A549 (cell line): Measurements from ENCODE around the gene PRTFDC1. TPM values are rescaled to one million over a fixed set of nuclear protein-coding genes. Genes with fewer than 3 reads are reported as not detected.

Experiments
- ATAC-seq, 2 experiments: fragments of 200-7000 bp in 1 of 2; fragments of >200 bp in 1 of 2; cut with Nextera tagmentation in 1 of 2; cut with Tn5 transposase in 1 of 2; 3 replicates each; pipeline versions ENCODE4 v1.8.0 to v1.9.1; 2018 to 2020; ENCODE audit warnings: mild to moderate bottlenecking in 1 of 2, moderate library complexity in 1 of 2
- CTCF ChIA-PET: fragments of 300-600 bp; sonication (Branson Sonifier 250); formaldehyde crosslinking; extraction: SDS; loops from one replicate; lab custom pipeline; 2021; ENCODE audit warnings: antibody characterized with exemption, inconsistent platforms; lab: Yijun Ruan, JAX
- POLR2A ChIA-PET: fragments of 350-600 bp; formaldehyde crosslinking; extraction: SDS; loops from one replicate; lab custom pipeline; 2021; ENCODE audit warnings: antibody characterized with exemption, inconsistent platforms; lab: Yijun Ruan, JAX
- DNase-seq, 2 experiments: peaks; one replicate each; pipeline versions ENCODE4 v3.0.0 to v3.0.0-alpha.2; 2011 to 2016; ENCODE audit warnings: low read depth in 1 of 2, low spot score in 1 of 2
- FAIRE-seq: peaks from 2 replicates; lab custom pipeline; 2011; peaks lifted over from hg19 to GRCh38; lab: Jason Lieb, UNC
- H3K27ac ChIP-seq, 2 experiments: fragments of >200 bp; sonication (Bioruptor Twin); formaldehyde crosslinking; 3 replicates each; pipeline ENCODE4 v1.5.1; 2016 to 2017
- H3K4me1 ChIP-seq: fragments of >200 bp; sonication (Bioruptor Twin); formaldehyde crosslinking; 3 replicates; pipeline ENCODE4 v1.6.1; 2016
- H3K4me2 ChIP-seq: fragments of >200 bp; sonication (Bioruptor Twin); formaldehyde crosslinking; 3 replicates; pipeline ENCODE4 v1.6.1; 2016
- H3K4me3 ChIP-seq: fragments of >200 bp; sonication (Bioruptor Twin); formaldehyde crosslinking; 3 replicates; pipeline ENCODE4 v1.5.1; 2016
- H3K9me3 ChIP-seq: fragments of >200 bp; sonication (Bioruptor Twin); formaldehyde crosslinking; 3 replicates; pipeline ENCODE4 v1.6.1; 2016
- BHLHE40 ChIP-seq: IDR thresholded peaks from 2 replicates; pipeline ENCODE4 v1.6.1; 2012; ENCODE audit warnings: low read depth, low read length, inconsistent platforms
- CHD2 ChIP-seq: fragments of 150-350 bp; IDR thresholded peaks from 2 replicates; pipeline ENCODE4 v1.6.1; 2014; ENCODE audit warnings: low read length; ENCODE audit not compliant: partially characterized antibody
- EHMT2 ChIP-seq: fragments of 200-600 bp; sonication (generic); IDR thresholded peaks from 2 replicates; pipeline ENCODE4 v1.6.1; 2016; ENCODE audit warnings: antibody characterized with exemption, low read depth, mild to moderate bottlenecking, moderate library complexity
- EP300 ChIP-seq, 2 experiments: fragments of >200 bp; sonication (Bioruptor Twin); formaldehyde crosslinking; IDR thresholded peaks; 2 replicates in 1 of 2; 3 replicates in 1 of 2; pipeline ENCODE4 v1.6.1; 2016 to 2017
- ESRRA ChIP-seq: fragments of 150-350 bp; IDR thresholded peaks from 2 replicates; pipeline ENCODE4 v1.6.1; 2014; ENCODE audit warnings: mild to moderate bottlenecking, low read length, borderline replicate concordance
- GATA3 ChIP-seq: IDR thresholded peaks from 2 replicates; pipeline ENCODE4 v1.6.1; 2012; ENCODE audit warnings: borderline replicate concordance
- JUN ChIP-seq, 2 experiments: fragments of >200 bp; sonication (Bioruptor Twin); formaldehyde crosslinking; IDR thresholded peaks; 2 replicates in 1 of 2; 3 replicates in 1 of 2; pipeline ENCODE4 v1.6.1; 2016 to 2017
- NR3C1 ChIP-seq: fragments of >200 bp; sonication (Bioruptor Twin); formaldehyde crosslinking; IDR thresholded peaks from 3 replicates; pipeline ENCODE4 v1.6.1; 2017
- PHF8 ChIP-seq: fragments of 200-600 bp; sonication (generic); IDR thresholded peaks from 2 replicates; pipeline ENCODE4 v1.6.1; 2016; ENCODE audit warnings: low read depth, mild to moderate bottlenecking, antibody characterized with exemption, moderate library complexity, borderline replicate concordance
- POLR2A ChIP-seq: IDR thresholded peaks from 2 replicates; pipeline ENCODE4 v1.6.1; 2012; ENCODE audit warnings: mild to moderate bottlenecking, low read length
- RAD21 ChIP-seq, 2 experiments: fragments of >200 bp in 1 of 2; sonication (Bioruptor Twin) in 1 of 2; formaldehyde crosslinking in 1 of 2; IDR thresholded peaks in 1 of 2; conservative IDR thresholded peaks in 1 of 2; 2 replicates in 1 of 2; 3 replicates in 1 of 2; pipeline ENCODE4 v1.6.1; 2012 to 2018; ENCODE audit warnings: inconsistent platforms in 1 of 2
- RARB ChIP-seq: fragments of 250-450 bp; sonication (Bioruptor Pico); IDR thresholded peaks from 2 replicates; pipeline ENCODE4 v1.8.0; 2021; ENCODE audit warnings: mild to moderate bottlenecking, moderate library complexity
- RFX5 ChIP-seq: fragments of 450-650 bp; IDR thresholded peaks from 2 replicates; pipeline ENCODE4 v1.7.1; 2014; ENCODE audit warnings: antibody characterized with exemption, mild to moderate bottlenecking, moderate library complexity
- SREBF2 ChIP-seq: fragments of 450-650 bp; IDR thresholded peaks from 2 replicates; pipeline ENCODE4 v1.6.1; 2014; ENCODE audit warnings: mild to moderate bottlenecking, moderate library complexity
- TFCP2L1 ChIP-seq: fragments of 250-450 bp; sonication (Bioruptor Pico); IDR thresholded peaks from 2 replicates; pipeline ENCODE4 v1.5.0; 2021; ENCODE audit warnings: mild to moderate bottlenecking
- ZSCAN20 ChIP-seq: fragments of 250-450 bp; sonication (Bioruptor Pico); IDR thresholded peaks from 2 replicates; pipeline ENCODE4 v1.8.0; 2022; ENCODE audit warnings: mild to moderate bottlenecking, moderate library complexity
- WGBS: methylation state at CpG from one replicate; pipeline ENCODE4 v1.1.6; 2017; ENCODE audit errors: missing lambda C conversion rate; 5-methylcytosine and 5-hydroxymethylcytosine counted together
- polyA minus RNA-seq: library from RNA; depleted of rRNA, polyadenylated mRNA; stranded (reverse); fragments of >200 nt; gene quantifications from 2 replicates; pipeline ENCODE4 v1.2.3, GENCODE V29; 2011; rRNA and poly(A)+ RNA removed
- polyA plus RNA-seq, 4 experiments: library from polyadenylated mRNA; depleted of rRNA in 3 of 4; stranded (reverse); fragments of >200 nt; fragmentation: RNase III in 1 of 4; extraction: RNeasy Plus Mini Kit Qiagen cat#74134 plus additional on column Dnase treatment in 1 of 4; gene quantifications; 2 replicates in 3 of 4; 3 replicates in 1 of 4; pipeline ENCODE4 v1.2.3, GENCODE V29; 2011 to 2017
- TF ChIP-seq, protein P1 (sequence below): IDR thresholded peaks from 2 replicates; pipeline ENCODE4 v1.6.1; 2012
- TF ChIP-seq, protein P2 (sequence below): IDR thresholded peaks from 2 replicates; pipeline ENCODE4 v1.6.1; 2012
- TF ChIP-seq, protein P3 (sequence below): IDR thresholded peaks from 2 replicates; pipeline ENCODE4 v1.6.1; 2012; ENCODE audit warnings: low read depth, borderline replicate concordance
- TF ChIP-seq, protein P4 (sequence below): fragments of 250-450 bp; sonication (Bioruptor Pico); IDR thresholded peaks from 2 replicates; pipeline ENCODE4 v1.5.0; 2020; ENCODE audit warnings: low read depth, mild to moderate bottlenecking, moderate library complexity
- TF ChIP-seq, protein P5 (sequence below): fragments of >200 bp; sonication (Bioruptor Twin); formaldehyde crosslinking; IDR thresholded peaks from 3 replicates; pipeline ENCODE4 v1.5.1; 2016
- TF ChIP-seq, protein P6 (sequence below): fragments of 450-650 bp; IDR thresholded peaks from 2 replicates; pipeline ENCODE4 v1.6.1; 2014; ENCODE audit warnings: antibody characterized with exemption

Gene PRTFDC1, protein sequence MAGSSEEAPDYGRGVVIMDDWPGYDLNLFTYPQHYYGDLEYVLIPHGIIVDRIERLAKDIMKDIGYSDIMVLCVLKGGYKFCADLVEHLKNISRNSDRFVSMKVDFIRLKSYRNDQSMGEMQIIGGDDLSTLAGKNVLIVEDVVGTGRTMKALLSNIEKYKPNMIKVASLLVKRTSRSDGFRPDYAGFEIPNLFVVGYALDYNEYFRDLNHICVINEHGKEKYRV
- polyA plus RNA-seq (2011; rRNA removed) (32.5 and 39.2 TPM in 2 replicates), polyA plus RNA-seq (2017; fragmentation: RNase III; extraction: RNeasy Plus Mini Kit Qiagen cat#74134 plus additional on column Dnase treatment) (33.1 to 35.6 TPM (median 34.0 TPM) in 3 replicates), polyA minus RNA-seq (10.4 and 12.1 TPM in 2 replicates)
- 10.0 and 14.5 TPM in 2 replicates for polyA plus RNA-seq (2012; cell fraction: cytosol; rRNA removed)
- polyA plus RNA-seq (2012; cell fraction: nucleus; rRNA removed), result 4.4 and 6.2 TPM in 2 replicates

DNA sequence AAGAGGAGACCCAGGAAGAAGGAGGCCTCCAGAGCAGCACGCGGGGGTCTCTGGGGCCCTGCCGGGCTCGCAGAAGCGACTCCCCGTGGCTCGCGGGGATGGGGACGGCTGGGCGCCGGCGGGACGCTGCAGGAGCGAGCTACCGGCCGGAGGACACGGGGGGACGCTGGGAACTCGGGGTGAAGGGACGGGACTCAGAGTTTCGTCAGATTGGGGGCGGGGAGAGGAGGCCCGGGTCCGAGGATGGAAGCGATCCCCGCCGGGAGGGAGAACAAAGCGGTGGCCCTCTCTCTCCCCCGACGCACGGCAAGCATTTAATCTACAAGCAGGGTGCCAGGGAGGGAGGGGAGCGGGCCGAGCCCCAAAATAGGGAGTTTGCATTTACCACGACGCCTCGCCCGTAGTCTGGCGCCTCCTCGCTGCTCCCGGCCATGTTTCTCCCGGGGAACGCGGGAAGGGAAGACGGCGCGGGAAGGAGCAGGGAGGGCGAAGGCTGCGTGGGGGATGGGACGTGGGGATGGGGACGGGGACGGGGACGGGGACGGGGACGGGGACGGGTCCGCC lies at the start of gene PRTFDC1:
TSS of gene PRTFDC1 (minus strand) at position 464 of the 564 bp plus-strand sequence. CDS start at position 433, 31 bp downstream.
- WGBS, result 20% methylated on average over 7 of the region's 56 CpGs

DNA sequence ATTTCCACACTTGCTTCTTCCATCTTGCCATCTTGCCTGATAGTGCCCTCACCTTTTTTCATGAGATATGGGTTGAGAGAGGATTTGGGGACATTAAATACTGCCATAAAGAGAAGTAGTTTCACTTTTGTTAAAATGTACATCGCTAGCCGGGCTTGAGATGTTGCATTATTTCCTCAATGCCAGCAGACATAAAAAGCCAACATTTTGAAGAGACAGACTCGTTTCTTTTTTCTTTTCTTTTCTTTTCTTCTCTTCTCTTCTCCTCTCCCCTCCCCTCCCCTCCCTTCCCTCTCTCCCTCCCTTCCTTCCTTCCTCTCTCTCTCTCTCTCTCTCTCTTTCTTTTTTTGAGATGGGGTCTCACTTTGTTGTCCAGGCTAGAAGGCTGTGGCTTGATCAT lies 45.6 kb upstream of the PRTFDC1 start:
- 60% methylated on average over 3 of the region's 3 CpGs for WGBS

More for the DNA sequence above, at the start of gene PRTFDC1:
- Histone ChIP-seq H3K27ac (peak within 1 kb of the TSS; percentile 97 to 100), H3K9me3 (no peaks in the 10 kb centered on the region), H3K4me1 (peaks cover 32% of the 10 kb centered on the region), H3K4me2 (peak within 1 kb of the TSS; percentile 84), H3K4me3 (peak within 1 kb of the TSS; percentile 76)
- FAIRE-seq (no peak), ATAC-seq (peak; percentile 79), DNase-seq (peak; percentile 48 to 60)
- ChIA-PET CTCF (interaction anchor here (0.6 to 1.9 kb wide), 13 partner anchors 8 to 309 kb away, joined by 3 to 9 read pairs (median 3); no protein-coding TSS in a partner anchor), POLR2A (interaction anchor here (0.9 to 1.4 kb wide), 8 partner anchors 11 to 231 kb away, joined by 3 to 5 read pairs (median 3); partner anchors contain the start of gene THNSL1)
- TF ChIP-seq, protein P1, sequence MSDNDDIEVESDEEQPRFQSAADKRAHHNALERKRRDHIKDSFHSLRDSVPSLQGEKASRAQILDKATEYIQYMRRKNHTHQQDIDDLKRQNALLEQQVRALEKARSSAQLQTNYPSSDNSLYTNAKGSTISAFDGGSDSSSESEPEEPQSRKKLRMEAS, result peak; percentile 87
- TF ChIP-seq, protein P2, sequence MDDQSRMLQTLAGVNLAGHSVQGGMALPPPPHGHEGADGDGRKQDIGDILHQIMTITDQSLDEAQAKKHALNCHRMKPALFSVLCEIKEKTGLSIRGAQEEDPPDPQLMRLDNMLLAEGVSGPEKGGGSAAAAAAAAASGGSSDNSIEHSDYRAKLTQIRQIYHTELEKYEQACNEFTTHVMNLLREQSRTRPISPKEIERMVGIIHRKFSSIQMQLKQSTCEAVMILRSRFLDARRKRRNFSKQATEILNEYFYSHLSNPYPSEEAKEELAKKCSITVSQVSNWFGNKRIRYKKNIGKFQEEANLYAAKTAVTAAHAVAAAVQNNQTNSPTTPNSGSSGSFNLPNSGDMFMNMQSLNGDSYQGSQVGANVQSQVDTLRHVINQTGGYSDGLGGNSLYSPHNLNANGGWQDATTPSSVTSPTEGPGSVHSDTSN, result no peak
- peak in 1 of 2 experiments; percentile 73; a peak in 2 of 5 replicates for TF ChIP-seq JUN (IDR thresholded peaks at IDR 0.05)
- TF ChIP-seq TFCP2L1, result no peak
- TF ChIP-seq, protein P3, sequence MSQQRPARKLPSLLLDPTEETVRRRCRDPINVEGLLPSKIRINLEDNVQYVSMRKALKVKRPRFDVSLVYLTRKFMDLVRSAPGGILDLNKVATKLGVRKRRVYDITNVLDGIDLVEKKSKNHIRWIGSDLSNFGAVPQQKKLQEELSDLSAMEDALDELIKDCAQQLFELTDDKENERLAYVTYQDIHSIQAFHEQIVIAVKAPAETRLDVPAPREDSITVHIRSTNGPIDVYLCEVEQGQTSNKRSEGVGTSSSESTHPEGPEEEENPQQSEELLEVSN, result peak; percentile 94
- TF ChIP-seq POLR2A, result peak; percentile 29; the same call in 1 of the 2 replicates

More for the DNA sequence above, 45.6 kb upstream of the PRTFDC1 start:
- TF ChIP-seq EHMT2 (no peak), GATA3 (no peak), RFX5 (no peak), ESRRA (no peak), CHD2 (no peak), PHF8 (no peak), SREBF2 (no peak), JUN (IDR thresholded peaks at IDR 0.05) (no peak), ZSCAN20 (CRISPR knock-in tag) (no peak), EP300 (IDR thresholded peaks at IDR 0.05) (no peak), RARB (CRISPR knock-in tag) (no peak), NR3C1 (no peak), BHLHE40 (no peak), RAD21 (conservative IDR thresholded peaks at IDR 0.05 in 1 of 2, IDR thresholded peaks at IDR 0.05 in 1 of 2) (no peak)
- TF ChIP-seq, protein P4, sequence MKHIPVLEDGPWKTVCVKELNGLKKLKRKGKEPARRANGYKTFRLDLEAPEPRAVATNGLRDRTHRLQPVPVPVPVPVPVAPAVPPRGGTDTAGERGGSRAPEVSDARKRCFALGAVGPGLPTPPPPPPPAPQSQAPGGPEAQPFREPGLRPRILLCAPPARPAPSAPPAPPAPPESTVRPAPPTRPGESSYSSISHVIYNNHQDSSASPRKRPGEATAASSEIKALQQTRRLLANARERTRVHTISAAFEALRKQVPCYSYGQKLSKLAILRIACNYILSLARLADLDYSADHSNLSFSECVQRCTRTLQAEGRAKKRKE (CRISPR knock-in tag), result no peak
- TF ChIP-seq, protein P5, sequence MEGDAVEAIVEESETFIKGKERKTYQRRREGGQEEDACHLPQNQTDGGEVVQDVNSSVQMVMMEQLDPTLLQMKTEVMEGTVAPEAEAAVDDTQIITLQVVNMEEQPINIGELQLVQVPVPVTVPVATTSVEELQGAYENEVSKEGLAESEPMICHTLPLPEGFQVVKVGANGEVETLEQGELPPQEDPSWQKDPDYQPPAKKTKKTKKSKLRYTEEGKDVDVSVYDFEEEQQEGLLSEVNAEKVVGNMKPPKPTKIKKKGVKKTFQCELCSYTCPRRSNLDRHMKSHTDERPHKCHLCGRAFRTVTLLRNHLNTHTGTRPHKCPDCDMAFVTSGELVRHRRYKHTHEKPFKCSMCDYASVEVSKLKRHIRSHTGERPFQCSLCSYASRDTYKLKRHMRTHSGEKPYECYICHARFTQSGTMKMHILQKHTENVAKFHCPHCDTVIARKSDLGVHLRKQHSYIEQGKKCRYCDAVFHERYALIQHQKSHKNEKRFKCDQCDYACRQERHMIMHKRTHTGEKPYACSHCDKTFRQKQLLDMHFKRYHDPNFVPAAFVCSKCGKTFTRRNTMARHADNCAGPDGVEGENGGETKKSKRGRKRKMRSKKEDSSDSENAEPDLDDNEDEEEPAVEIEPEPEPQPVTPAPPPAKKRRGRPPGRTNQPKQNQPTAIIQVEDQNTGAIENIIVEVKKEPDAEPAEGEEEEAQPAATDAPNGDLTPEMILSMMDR, result no peak
- TF ChIP-seq, protein P6, sequence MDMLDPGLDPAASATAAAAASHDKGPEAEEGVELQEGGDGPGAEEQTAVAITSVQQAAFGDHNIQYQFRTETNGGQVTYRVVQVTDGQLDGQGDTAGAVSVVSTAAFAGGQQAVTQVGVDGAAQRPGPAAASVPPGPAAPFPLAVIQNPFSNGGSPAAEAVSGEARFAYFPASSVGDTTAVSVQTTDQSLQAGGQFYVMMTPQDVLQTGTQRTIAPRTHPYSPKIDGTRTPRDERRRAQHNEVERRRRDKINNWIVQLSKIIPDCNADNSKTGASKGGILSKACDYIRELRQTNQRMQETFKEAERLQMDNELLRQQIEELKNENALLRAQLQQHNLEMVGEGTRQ, result no peak
- H3K4me1 ChIP-seq, result no peaks in the 10 kb centered on the region
- H3K4me3 ChIP-seq, result no peak overlapping the region
- H3K4me2 ChIP-seq, result no peak overlapping the region
- POLR2A ChIA-PET, result interaction anchor here (1.0 kb wide), 1 partner anchor 18 kb away, joined by 3 read pairs; the partner anchor contains the start of gene THNSL1
- CTCF ChIA-PET, result interaction anchor here (1.1 to 2.3 kb wide), 3 partner anchors 8 to 83 kb away, joined by 4 to 11 read pairs (median 6); no protein-coding TSS in a partner anchor
- FAIRE-seq, result no peak
- H3K27ac ChIP-seq, result no peak overlapping the region
- no peak for DNase-seq
- ATAC-seq, result no peak
- no peaks in the 10 kb centered on the region for H3K9me3 ChIP-seq
